A549 (cell line): ENCODE data around the gene RTEL1. TPM values are rescaled to one million over a fixed set of nuclear protein-coding genes. Genes with fewer than 3 reads are reported as not detected.

Source experiments
- ATAC-seq, 2 experiments: fragments of 200-7000 bp in 1 of 2; fragments of >200 bp in 1 of 2; cut with Nextera tagmentation in 1 of 2; cut with Tn5 transposase in 1 of 2; 3 replicates each; pipeline versions ENCODE4 v1.8.0 to v1.9.1; 2018 to 2020; ENCODE audit warnings: mild to moderate bottlenecking in 1 of 2, moderate library complexity in 1 of 2
- CTCF ChIA-PET: fragments of 300-600 bp; sonication (Branson Sonifier 250); formaldehyde crosslinking; extraction: SDS; loops from one replicate; lab custom pipeline; 2021; ENCODE audit warnings: antibody characterized with exemption, inconsistent platforms; lab: Yijun Ruan, JAX
- POLR2A ChIA-PET: fragments of 350-600 bp; formaldehyde crosslinking; extraction: SDS; loops from one replicate; lab custom pipeline; 2021; ENCODE audit warnings: antibody characterized with exemption, inconsistent platforms; lab: Yijun Ruan, JAX
- DNase-seq, 2 experiments: peaks; one replicate each; pipeline versions ENCODE4 v3.0.0 to v3.0.0-alpha.2; 2011 to 2016; ENCODE audit warnings: low read depth in 1 of 2, low spot score in 1 of 2
- FAIRE-seq: peaks from 2 replicates; lab custom pipeline; 2011; peaks lifted over from hg19 to GRCh38; lab: Jason Lieb, UNC
- H3K27ac ChIP-seq, 2 experiments: fragments of >200 bp; sonication (Bioruptor Twin); formaldehyde crosslinking; 3 replicates each; pipeline ENCODE4 v1.5.1; 2016 to 2017
- H3K4me1 ChIP-seq: fragments of >200 bp; sonication (Bioruptor Twin); formaldehyde crosslinking; 3 replicates; pipeline ENCODE4 v1.6.1; 2016
- H3K4me2 ChIP-seq: fragments of >200 bp; sonication (Bioruptor Twin); formaldehyde crosslinking; 3 replicates; pipeline ENCODE4 v1.6.1; 2016
- H3K4me3 ChIP-seq: fragments of >200 bp; sonication (Bioruptor Twin); formaldehyde crosslinking; 3 replicates; pipeline ENCODE4 v1.5.1; 2016
- H3K9me3 ChIP-seq: fragments of >200 bp; sonication (Bioruptor Twin); formaldehyde crosslinking; 3 replicates; pipeline ENCODE4 v1.6.1; 2016
- CBX8 ChIP-seq: fragments of 200-600 bp; sonication (generic); IDR thresholded peaks from 2 replicates; pipeline ENCODE4 v1.6.1; 2016
- CHD4 ChIP-seq: fragments of 200-600 bp; sonication (generic); IDR thresholded peaks from 2 replicates; pipeline ENCODE4 v1.6.1; 2016; ENCODE audit warnings: antibody characterized with exemption, mild to moderate bottlenecking, borderline replicate concordance
- EHF ChIP-seq: fragments of 250-450 bp; sonication (Bioruptor Pico); IDR thresholded peaks from 2 replicates; pipeline ENCODE4 v1.5.0; 2020; ENCODE audit warnings: mild to moderate bottlenecking
- ESRRA ChIP-seq: fragments of 150-350 bp; IDR thresholded peaks from 2 replicates; pipeline ENCODE4 v1.6.1; 2014; ENCODE audit warnings: mild to moderate bottlenecking, low read length, borderline replicate concordance
- GATA3 ChIP-seq: IDR thresholded peaks from 2 replicates; pipeline ENCODE4 v1.6.1; 2012; ENCODE audit warnings: borderline replicate concordance
- HDAC2 ChIP-seq: fragments of 200-600 bp; sonication (generic); IDR thresholded peaks from 2 replicates; pipeline ENCODE4 v1.6.1; 2016
- HEYL ChIP-seq: fragments of 250-450 bp; sonication (Bioruptor Pico); IDR thresholded peaks from 2 replicates; pipeline ENCODE4 v1.8.0; 2021; ENCODE audit warnings: mild to moderate bottlenecking, moderate library complexity
- JUNB ChIP-seq: fragments of >200 bp; sonication (Bioruptor Twin); formaldehyde crosslinking; IDR thresholded peaks from 2 replicates; pipeline ENCODE4 v1.6.1; 2016
- PHF8 ChIP-seq: fragments of 200-600 bp; sonication (generic); IDR thresholded peaks from 2 replicates; pipeline ENCODE4 v1.6.1; 2016; ENCODE audit warnings: low read depth, mild to moderate bottlenecking, antibody characterized with exemption, moderate library complexity, borderline replicate concordance
- POLR2A ChIP-seq: IDR thresholded peaks from 2 replicates; pipeline ENCODE4 v1.6.1; 2012; ENCODE audit warnings: mild to moderate bottlenecking, low read length
- RARB ChIP-seq: fragments of 250-450 bp; sonication (Bioruptor Pico); IDR thresholded peaks from 2 replicates; pipeline ENCODE4 v1.8.0; 2021; ENCODE audit warnings: mild to moderate bottlenecking, moderate library complexity
- REST ChIP-seq: fragments of 200-600 bp; sonication (generic); IDR thresholded peaks from 2 replicates; pipeline ENCODE4 v1.6.1; 2016; ENCODE audit warnings: antibody characterized with exemption, mild to moderate bottlenecking, moderate library complexity
- RFX5 ChIP-seq: fragments of 450-650 bp; IDR thresholded peaks from 2 replicates; pipeline ENCODE4 v1.7.1; 2014; ENCODE audit warnings: antibody characterized with exemption, mild to moderate bottlenecking, moderate library complexity
- RNF2 ChIP-seq: fragments of 200-600 bp; sonication (generic); IDR thresholded peaks from 2 replicates; pipeline ENCODE4 v1.6.1; 2016; ENCODE audit warnings: low read depth, mild to moderate bottlenecking, antibody characterized with exemption, moderate library complexity, borderline replicate concordance
- USF2 ChIP-seq: fragments of 450-650 bp; IDR thresholded peaks from 2 replicates; pipeline ENCODE4 v1.6.1; 2014; ENCODE audit warnings: antibody characterized with exemption
- ZC3H11A ChIP-seq: fragments of 450-650 bp; IDR thresholded peaks from 2 replicates; pipeline ENCODE4 v1.6.1; 2014; ENCODE audit warnings: antibody characterized with exemption, mild to moderate bottlenecking
- ZFP36 ChIP-seq: fragments of 450-650 bp; IDR thresholded peaks from 2 replicates; pipeline ENCODE4 v1.6.1; 2014; ENCODE audit warnings: borderline replicate concordance; ENCODE audit not compliant: partially characterized antibody
- ZNF302 ChIP-seq: fragments of 250-450 bp; sonication (Bioruptor Pico); IDR thresholded peaks from 2 replicates; pipeline ENCODE4 v1.9.0; 2021; ENCODE audit warnings: inconsistent platforms, mild to moderate bottlenecking, moderate library complexity
- WGBS: methylation state at CpG from one replicate; pipeline ENCODE4 v1.1.6; 2017; ENCODE audit errors: missing lambda C conversion rate; 5-methylcytosine and 5-hydroxymethylcytosine counted together
- polyA plus RNA-seq, 4 experiments: library from polyadenylated mRNA; depleted of rRNA in 3 of 4; stranded (reverse); fragments of >200 nt; fragmentation: RNase III in 1 of 4; extraction: RNeasy Plus Mini Kit Qiagen cat#74134 plus additional on column Dnase treatment in 1 of 4; gene quantifications; 2 replicates in 3 of 4; 3 replicates in 1 of 4; pipeline ENCODE4 v1.2.3, GENCODE V29; 2011 to 2017
- TF ChIP-seq, protein P1 (sequence below): fragments of >200 bp; sonication (Bioruptor Twin); formaldehyde crosslinking; IDR thresholded peaks from 3 replicates; pipeline ENCODE4 v1.5.1; 2016
- TF ChIP-seq, protein P2 (sequence below): IDR thresholded peaks from 2 replicates; pipeline ENCODE4 v1.6.1; 2012; ENCODE audit warnings: low read depth, borderline replicate concordance

Gene RTEL1
- polyA plus RNA-seq, 2 of the 4 experiments (the other 2 are of a cell fraction) = 11.3 to 12.6 TPM

- no peak for FAIRE-seq
Observed at GRCh38 chr20:63693083-63693732, 35.1 kb downstream of the RTEL1 start.

GRCh38 chr20:63693733-63694583, 35.8 kb downstream of the RTEL1 start:
- H3K9me3 ChIP-seq = no peaks in the 10 kb centered on the region
- FAIRE-seq (no peak), DNase-seq (no peak), ATAC-seq (no peak)
- H3K4me2 ChIP-seq = no peak overlapping the region
- no peak overlapping the region for H3K4me3 ChIP-seq
- no peak overlapping the region for H3K27ac ChIP-seq
- POLR2A ChIA-PET = interaction anchor here (0.6 kb wide), 1 partner anchor 279 kb away, joined by 3 read pairs; no protein-coding TSS in a partner anchor
- peaks cover 33% of the 10 kb centered on the region for H3K4me1 ChIP-seq
- CTCF ChIA-PET = interaction anchor here (1.0 kb wide), 1 partner anchor 156 kb away, joined by 3 read pairs; no protein-coding TSS in a partner anchor
- 100% methylated on average over 4 of the region's 21 CpGs for WGBS
- no peak for TF ChIP-seq ESRRA
- no peak for TF ChIP-seq ZNF302 (CRISPR knock-in tag)
- no peak for TF ChIP-seq HDAC2
- no peak for TF ChIP-seq CBX8
- TF ChIP-seq HEYL (CRISPR knock-in tag) = no peak
- TF ChIP-seq REST = no peak
- no peak for TF ChIP-seq POLR2A
- no peak for TF ChIP-seq EHF
- TF ChIP-seq, protein P1, sequence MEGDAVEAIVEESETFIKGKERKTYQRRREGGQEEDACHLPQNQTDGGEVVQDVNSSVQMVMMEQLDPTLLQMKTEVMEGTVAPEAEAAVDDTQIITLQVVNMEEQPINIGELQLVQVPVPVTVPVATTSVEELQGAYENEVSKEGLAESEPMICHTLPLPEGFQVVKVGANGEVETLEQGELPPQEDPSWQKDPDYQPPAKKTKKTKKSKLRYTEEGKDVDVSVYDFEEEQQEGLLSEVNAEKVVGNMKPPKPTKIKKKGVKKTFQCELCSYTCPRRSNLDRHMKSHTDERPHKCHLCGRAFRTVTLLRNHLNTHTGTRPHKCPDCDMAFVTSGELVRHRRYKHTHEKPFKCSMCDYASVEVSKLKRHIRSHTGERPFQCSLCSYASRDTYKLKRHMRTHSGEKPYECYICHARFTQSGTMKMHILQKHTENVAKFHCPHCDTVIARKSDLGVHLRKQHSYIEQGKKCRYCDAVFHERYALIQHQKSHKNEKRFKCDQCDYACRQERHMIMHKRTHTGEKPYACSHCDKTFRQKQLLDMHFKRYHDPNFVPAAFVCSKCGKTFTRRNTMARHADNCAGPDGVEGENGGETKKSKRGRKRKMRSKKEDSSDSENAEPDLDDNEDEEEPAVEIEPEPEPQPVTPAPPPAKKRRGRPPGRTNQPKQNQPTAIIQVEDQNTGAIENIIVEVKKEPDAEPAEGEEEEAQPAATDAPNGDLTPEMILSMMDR = no peak
- TF ChIP-seq RARB (CRISPR knock-in tag) = no peak

More at GRCh38 chr20:63693083-63693732, 35.1 kb downstream of the RTEL1 start:
- no peak for TF ChIP-seq ZC3H11A
- TF ChIP-seq PHF8 = no peak
- no peak for TF ChIP-seq HDAC2
- no peak for TF ChIP-seq GATA3
- no peak for TF ChIP-seq ZFP36
- TF ChIP-seq, protein P2, sequence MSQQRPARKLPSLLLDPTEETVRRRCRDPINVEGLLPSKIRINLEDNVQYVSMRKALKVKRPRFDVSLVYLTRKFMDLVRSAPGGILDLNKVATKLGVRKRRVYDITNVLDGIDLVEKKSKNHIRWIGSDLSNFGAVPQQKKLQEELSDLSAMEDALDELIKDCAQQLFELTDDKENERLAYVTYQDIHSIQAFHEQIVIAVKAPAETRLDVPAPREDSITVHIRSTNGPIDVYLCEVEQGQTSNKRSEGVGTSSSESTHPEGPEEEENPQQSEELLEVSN = no peak
- TF ChIP-seq CHD4 = no peak
- no peak for TF ChIP-seq RFX5
- no peak for TF ChIP-seq JUNB
- no peak for TF ChIP-seq RNF2
- TF ChIP-seq CBX8 = no peak
- TF ChIP-seq USF2 = no peak
- Histone ChIP-seq H3K9me3 (no peaks in the 10 kb centered on the region), H3K4me2 (no peak overlapping the region), H3K4me3 (no peak overlapping the region), H3K27ac (no peak overlapping the region), H3K4me1 (peaks cover 25% of the 10 kb centered on the region)
- ChIA-PET CTCF (interaction anchor here (1.5 to 2.7 kb wide), 3 partner anchors 10 to 171 kb away, joined by 3 to 7 read pairs (median 7); partner anchors contain the start of gene TPD52L2), POLR2A (interaction anchor here (0.8 kb wide), 1 partner anchor 172 kb away, joined by 4 read pairs; the partner anchor contains the start of gene TPD52L2)
- 90% methylated on average over 10 of the region's 10 CpGs for WGBS
- no peak for DNase-seq
- no peak for ATAC-seq
